GM18868 (cell line): Measurements from ENCODE around the gene HOXB4.

Experiments used
- ATAC-seq: cut with Tn5 transposase; IDR thresholded peaks from one replicate; pipeline ENCODE4 v1.9.1; 2021; ENCODE audit warnings: mild to moderate bottlenecking, moderate library complexity; ENCODE audit not compliant: unreplicated experiment

The HOXB4 gene

GRCh38 chr17:48590607-48591161 lies 12.5 kb upstream of the HOXB4 start:
- ATAC-seq = no peak

GRCh38 chr17:48589831-48590606 lies 11.9 kb upstream of the HOXB4 start, which contains the start of gene HOXB3:
HOXB3 (minus strand) TSS chr17:48590241; CDS start chr17:48552474, 37,767 bp downstream.
- no peak for ATAC-seq

- no peak for ATAC-seq
Observed at GRCh38 chr17:48589060-48589830, 11.1 kb upstream of the HOXB4 start.

- ATAC-seq = no peak
Observed at GRCh38 chr17:48588528-48588927, 10.4 kb upstream of the HOXB4 start.

- no peak for ATAC-seq
Observed at GRCh38 chr17:48588074-48588415, 9.9 kb upstream of the HOXB4 start.

- no peak for ATAC-seq
Observed at GRCh38 chr17:48587276-48588073, 9.3 kb upstream of the HOXB4 start.

GRCh38 chr17:48586355-48587258 lies 8.5 kb upstream of the HOXB4 start:
- no peak for ATAC-seq

GRCh38 chr17:48584223-48584741 lies 6.1 kb upstream of the HOXB4 start:
- ATAC-seq = no peak

- no peak for ATAC-seq
Observed at GRCh38 chr17:48583708-48584222, 5.6 kb upstream of the HOXB4 start.

GRCh38 chr17:48582750-48583069 lies 4.6 kb upstream of the HOXB4 start:
- ATAC-seq = no peak

GRCh38 chr17:48579760-48580554 lies 1.8 kb upstream of the HOXB4 start:
- no peak for ATAC-seq

GRCh38 chr17:48579471-48579759 lies 1.3 kb upstream of the HOXB4 start:
- no peak for ATAC-seq

GRCh38 chr17:48578616-48579470 lies 693 bp upstream of the HOXB4 start:
- ATAC-seq = peak; percentile 25

GRCh38 chr17:48577330-48577945 lies 712 bp downstream of the HOXB4 start:
- ATAC-seq = no peak

GRCh38 chr17:48576479-48577309 lies 1.5 kb downstream of the HOXB4 start:
- no peak for ATAC-seq

- no peak for ATAC-seq
Observed at GRCh38 chr17:48575673-48576478, 2.3 kb downstream of the HOXB4 start.
